SK-N-SH (cell line): ENCODE results near the gene CTNNA3. TPM values are rescaled to one million over a fixed set of nuclear protein-coding genes. Genes with fewer than 3 reads are reported as not detected.

Experiments
- CTCF ChIA-PET: fragments of 300-600, 350-600 bp; formaldehyde crosslinking; extraction: SDS; loops from one replicate; lab custom pipeline; 2021; lab: Yijun Ruan, JAX
- POLR2A ChIA-PET: fragments of 350-600 bp; sonication (Branson Sonifier 250); formaldehyde crosslinking; extraction: SDS; loops from one replicate; lab custom pipeline; 2020; ENCODE audit warnings: antibody characterized with exemption, inconsistent platforms; lab: Yijun Ruan, JAX
- DNase-seq: peaks from one replicate; pipeline ENCODE4 v3.0.0; 2012
- H2AFZ ChIP-seq: fragments of 200-600 bp; sonication (generic); 2 replicates; pipeline ENCODE4 v1.8.1; 2016; ENCODE audit warnings: antibody characterized with exemption, mild to moderate bottlenecking, low read depth
- H3F3A ChIP-seq: fragments of 200-600 bp; sonication (generic); replicated peaks from 2 replicates; pipeline ENCODE3; 2016; ENCODE audit warnings: antibody characterized with exemption, mild to moderate bottlenecking; ENCODE audit not compliant: insufficient read depth
- H3K27ac ChIP-seq, 2 experiments: fragments of 200-500 bp in 1 of 2; fragments of 200-600 bp in 1 of 2; sonication (Bioruptor generic) in 1 of 2; sonication (generic), shearing (Covaris generic) in 1 of 2; 2 replicates each; pipeline versions ENCODE4 v1.5.1 to v1.6.1; 2014 to 2016; ENCODE audit warnings: low read depth in 2 of 2, inconsistent platforms in 1 of 2, low read length in 1 of 2, mild to moderate bottlenecking in 1 of 2, mixed read lengths in 1 of 2
- H3K27me3 ChIP-seq: fragments of 200-600 bp; sonication (generic), shearing (Covaris generic); 2 replicates; pipeline ENCODE4 v1.6.1; 2016; ENCODE audit warnings: mixed run types; ENCODE audit not compliant: insufficient read depth
- H3K36me3 ChIP-seq, 2 experiments: fragments of 200-500 bp in 1 of 2; fragments of 200-600 bp in 1 of 2; sonication (Bioruptor generic) in 1 of 2; sonication (generic) in 1 of 2; replicated peaks in 1 of 2; 2 replicates each; pipeline versions ENCODE3 to v1.5.1; 2014 to 2016; ENCODE audit warnings: low read length in 1 of 2, mild to moderate bottlenecking in 1 of 2; ENCODE audit not compliant: insufficient read depth in 2 of 2, control insufficient read depth in 1 of 2
- H3K4me1 ChIP-seq, 2 experiments: fragments of 200-500 bp in 1 of 2; fragments of 200-600 bp in 1 of 2; sonication (Bioruptor generic) in 1 of 2; sonication (generic), shearing (Covaris generic) in 1 of 2; 2 replicates each; pipeline versions ENCODE4 v1.5.1 to v1.6.1; 2014 to 2016; ENCODE audit warnings: low read depth in 1 of 2, low read length in 1 of 2, mixed run types in 1 of 2; ENCODE audit not compliant: insufficient read depth in 2 of 2, control insufficient read depth in 1 of 2
- H3K4me2 ChIP-seq: fragments of 200-600 bp; sonication (generic), shearing (Covaris generic); 2 replicates; pipeline ENCODE4 v1.6.1; 2017; ENCODE audit warnings: mixed run types
- H3K4me3 ChIP-seq, 2 experiments: fragments of 200-500 bp in 1 of 2; fragments of 200-600 bp in 1 of 2; sonication (Bioruptor generic) in 1 of 2; sonication (generic), shearing (Covaris generic) in 1 of 2; 2 replicates each; pipeline versions ENCODE4 v1.5.1 to v1.8.1; 2014 to 2016; ENCODE audit warnings: low read depth in 2 of 2, inconsistent platforms in 1 of 2, low read length in 1 of 2, mild to moderate bottlenecking in 1 of 2, mixed read lengths in 1 of 2, moderate library complexity in 1 of 2
- H3K79me2 ChIP-seq: fragments of 200-600 bp; sonication (generic); 2 replicates; pipeline ENCODE4 v1.8.1; 2017; ENCODE audit warnings: mild to moderate bottlenecking; ENCODE audit not compliant: insufficient read depth
- H3K9ac ChIP-seq: fragments of 200-600 bp; sonication (generic); 2 replicates; pipeline ENCODE4 v1.6.1; 2017; ENCODE audit warnings: mixed run types
- H3K9me2 ChIP-seq: fragments of 200-600 bp; sonication (generic); 2 replicates; pipeline ENCODE4 v1.6.1; 2017; ENCODE audit warnings: mixed run types
- H3K9me3 ChIP-seq: fragments of 200-600 bp; sonication (generic); 2 replicates; pipeline ENCODE4 v1.6.1; 2017; ENCODE audit warnings: mixed run types, mild to moderate bottlenecking, moderate library complexity
- H4K20me1 ChIP-seq: fragments of 200-600 bp; sonication (generic); 2 replicates; pipeline ENCODE4 v1.6.1; 2017; ENCODE audit warnings: mild to moderate bottlenecking, mixed run types; ENCODE audit not compliant: insufficient read depth
- ELF1 ChIP-seq: IDR thresholded peaks from 2 replicates; pipeline ENCODE4 v1.4.0; 2012
- GABPA ChIP-seq: IDR thresholded peaks from 2 replicates; pipeline ENCODE4 v1.4.0; 2012; ENCODE audit warnings: low read depth, mild to moderate bottlenecking
- IRF3 ChIP-seq: fragments of 150-350 bp; IDR thresholded peaks from 2 replicates; pipeline ENCODE4 v1.6.1; 2016; ENCODE audit warnings: mild to moderate bottlenecking, low read depth, low read length
- MAX ChIP-seq: IDR thresholded peaks from 2 replicates; pipeline ENCODE4 v1.4.0; 2012; ENCODE audit warnings: low read depth
- NRF1 ChIP-seq: IDR thresholded peaks from 2 replicates; pipeline ENCODE4 v1.6.1; 2012; ENCODE audit warnings: low read depth, mild to moderate bottlenecking, low read length
- PBX3 ChIP-seq: IDR thresholded peaks from 2 replicates; pipeline ENCODE4; 2012
- POLR2AphosphoS5 ChIP-seq: IDR thresholded peaks from 2 replicates; pipeline ENCODE4 v1.6.1; 2012; ENCODE audit warnings: low read depth, low read length
- RFX5 ChIP-seq: IDR thresholded peaks from 2 replicates; pipeline ENCODE4 v1.6.1; 2012; ENCODE audit warnings: mild to moderate bottlenecking, improper control_type of control experiment, low read length
- RXRA ChIP-seq: IDR thresholded peaks from 2 replicates; pipeline ENCODE4 v1.4.0; 2012; ENCODE audit warnings: low read depth, mild to moderate bottlenecking, borderline replicate concordance
- TAF1 ChIP-seq: IDR thresholded peaks from 2 replicates; pipeline ENCODE4 v1.6.1; 2012; ENCODE audit warnings: low read depth, mild to moderate bottlenecking, low read length, moderate library complexity, borderline replicate concordance
- USF2 ChIP-seq: fragments of 150-350 bp; IDR thresholded peaks from 2 replicates; pipeline ENCODE4 v1.6.1; 2017; ENCODE audit warnings: antibody characterized with exemption, low read length, low read depth, borderline replicate concordance
- WGBS: methylation state at CpG from one replicate; pipeline ENCODE4 v1.1.6; 2017; ENCODE audit warnings: low lambda C conversion rate; 5-methylcytosine and 5-hydroxymethylcytosine counted together
- polyA plus RNA-seq, 3 experiments: library from polyadenylated mRNA; depleted of rRNA; stranded (reverse); fragments of >200 nt; gene quantifications; 2 replicates each; pipeline ENCODE4 v1.2.3, GENCODE V29; 2012

The CTNNA3 gene
- polyA plus RNA-seq, 1 of the 3 experiments (the other 2 are of a cell fraction), result not detected

- no peak for TF ChIP-seq MAX
- no peak for TF ChIP-seq NRF1
- no peak for TF ChIP-seq GABPA
Measured at GRCh38 chr10:66713387-66713786, 982.6 kb downstream of the CTNNA3 start (continued).

GRCh38 chr10:66698069-66698468 lies 997.9 kb downstream of the CTNNA3 start:
- no peak overlapping the region for H3K9ac ChIP-seq
- CTCF ChIA-PET, result no interaction called here
- POLR2A ChIA-PET, result no interaction called here
- TF ChIP-seq ELF1 (no peak), USF2 (no peak), PBX3 (no peak), TAF1 (no peak)
- no peaks in the 10 kb centered on the region for H3K27me3 ChIP-seq
- H4K20me1 ChIP-seq, result no peaks in the 10 kb centered on the region
- H3K36me3 ChIP-seq, result no peaks in the 10 kb centered on the region
- no peaks in the 10 kb centered on the region for H3K79me2 ChIP-seq
- no peaks in the 10 kb centered on the region for H3F3A ChIP-seq
- H3K9me3 ChIP-seq, result no peaks in the 10 kb centered on the region
- no peak overlapping the region for H3K27ac ChIP-seq
- no peaks in the 10 kb centered on the region for H3K9me2 ChIP-seq
- H3K4me2 ChIP-seq, result no peak overlapping the region
- no peaks in the 10 kb centered on the region for H3K4me1 ChIP-seq
- no peak overlapping the region for H3K4me3 ChIP-seq
- DNase-seq, result no peak
- H2AFZ ChIP-seq, result no peak overlapping the region
- WGBS, result 10% methylated on average over 1 of the region's 1 CpG

GRCh38 chr10:66695046-66695445 lies 1000.9 kb downstream of the CTNNA3 start:
- Histone ChIP-seq H3K9ac (no peak overlapping the region), H3K4me1 (no peaks in the 10 kb centered on the region), H3K9me3 (no peaks in the 10 kb centered on the region), H3K79me2 (no peaks in the 10 kb centered on the region), H3K36me3 (no peaks in the 10 kb centered on the region), H3K27me3 (no peaks in the 10 kb centered on the region), H3K4me2 (no peak overlapping the region), H3F3A (no peaks in the 10 kb centered on the region), H2AFZ (no peak overlapping the region), H3K9me2 (no peaks in the 10 kb centered on the region), H4K20me1 (no peaks in the 10 kb centered on the region), H3K4me3 (no peak overlapping the region), H3K27ac (no peak overlapping the region)
- ChIA-PET POLR2A (no interaction called here), CTCF (interaction anchor here (0.6 kb wide), 1 partner anchor 129 kb away, joined by 4 read pairs; no protein-coding TSS in a partner anchor)
- 7% methylated on average over 1 of the region's 1 CpG for WGBS
- TF ChIP-seq IRF3 (no peak), POLR2AphosphoS5 (no peak), RFX5 (no peak), RXRA (no peak)
- no peak for DNase-seq
